ENCODE results near the gene ALDOA. TPM values are rescaled to one million over a fixed set of nuclear protein-coding genes. Genes with fewer than 3 reads are reported as not detected.

Gene ALDOA
- total and polyA plus RNA-seq, 9 of the 15 experiments (the other 6 are each of a cell fraction or from before 2014, with no cell fraction given), result 311 to 2,224 (median 1,293) TPM

- TF ChIP-seq RFX5 (IDR thresholded peaks at IDR 0.05; ENCODE audit: low read depth, low read length) (0 out of 2 replicates have a peak, but pooled peaks have one; percentile 25), ZNF609 (CRISPR knock-in tag; IDR thresholded peaks at IDR 0.05; ENCODE audit: borderline replicate concordance) (no peak), BCL6 (CRISPR knock-in tag; IDR thresholded peaks at IDR 0.05) (peak; percentile 92), RREB1 (CRISPR knock-in tag; IDR thresholded peaks at IDR 0.05) (peak; percentile 96), ETV5 (CRISPR knock-in tag; IDR thresholded peaks at IDR 0.05; ENCODE audit: low read depth) (peak; percentile 99), HMGN3 (IDR thresholded peaks at IDR 0.05; ENCODE audit: borderline replicate concordance, extremely low read depth, insufficient read length, low read depth, low read length) (peak; percentile 69), CREBBP (IDR thresholded peaks at IDR 0.05; ENCODE audit: low read depth, low read length) (no peak), ZNF282 (CRISPR knock-in tag; IDR thresholded peaks at IDR 0.05) (no peak), TGIF2 (CRISPR knock-in tag; IDR thresholded peaks at IDR 0.05) (no peak), TSC22D4 (tag; IDR thresholded peaks at IDR 0.05) (no peak), CBFA2T3 (IDR thresholded peaks at IDR 0.05) (no peak), GABPA (tag; conservative IDR thresholded peaks at IDR 0.05; ENCODE audit: low read depth) (peak; percentile 53), ARNT (IDR thresholded peaks at IDR 0.05) (no peak), CXXC5 (CRISPR knock-in tag; IDR thresholded peaks at IDR 0.05) (peak; percentile 94), IRF9 (tag; IDR thresholded peaks at IDR 0.05) (peak; percentile 79), BRD9 (IDR thresholded peaks at IDR 0.05; ENCODE audit: low read depth, partially characterized antibody) (peak; percentile 96), NR2C1 (IDR thresholded peaks at IDR 0.05) (peak; percentile 86), NR2C1 (tag; IDR thresholded peaks at IDR 0.05) (peak; percentile 91)
Observed at GRCh38 chr16:30092373-30093010, 26.9 kb downstream of the ALDOA start (continued).

Data from K562 (cell line).